Ectodermal cell (in vitro differentiated cells): Measurements from ENCODE around the gene TBC1D9.

Experiments
- H3K27ac ChIP-seq: 2 replicates; pipeline ENCODE4 v1.7.0; 2013; ENCODE audit warnings: mild to moderate bottlenecking, low read depth, low read length; ENCODE audit not compliant: insufficient read depth, poor library complexity, severe bottlenecking
- H3K27me3 ChIP-seq: 2 replicates; pipeline ENCODE4 v1.7.0; 2013; ENCODE audit warnings: mild to moderate bottlenecking, low read length; ENCODE audit not compliant: insufficient read depth, control insufficient read depth, poor library complexity, severe bottlenecking
- H3K36me3 ChIP-seq: one replicate; pipeline ENCODE4 v1.7.0; 2013; ENCODE audit warnings: low read length; ENCODE audit not compliant: control insufficient read depth, insufficient read depth
- H3K4me1 ChIP-seq: one replicate; pipeline ENCODE4 v1.7.0; 2013; ENCODE audit warnings: low read length; ENCODE audit not compliant: control insufficient read depth, insufficient read depth
- H3K4me3 ChIP-seq: 2 replicates; pipeline ENCODE4 v1.7.0; 2013; ENCODE audit warnings: low read depth, low read length, control low read depth; ENCODE audit not compliant: insufficient read depth
- H3K9me3 ChIP-seq: 2 replicates; pipeline ENCODE4 v1.7.0; 2013; ENCODE audit warnings: mild to moderate bottlenecking, low read length, moderate library complexity; ENCODE audit not compliant: control insufficient read depth
- WGBS, 2 experiments: methylation state at CpG; one replicate each; pipeline ENCODE4 v1.1.7; 2013; ENCODE audit warnings: missing lambda C conversion rate in 2 of 2; 5-methylcytosine and 5-hydroxymethylcytosine counted together

TBC1D9 gene

GRCh38 chr4:140726776-140727500 is 29.2 kb downstream of the TBC1D9 start:
- no peaks in the 10 kb centered on the region for H3K27me3 ChIP-seq
- no peaks in the 10 kb centered on the region for H3K4me1 ChIP-seq
- H3K4me3 ChIP-seq: no peak overlapping the region
- H3K36me3 ChIP-seq: no peaks in the 10 kb centered on the region
- H3K27ac ChIP-seq: no peak overlapping the region
- WGBS, 2 experiments: 88 to 92% methylated on average over 3 of the region's 3 CpGs
- H3K9me3 ChIP-seq: no peaks in the 10 kb centered on the region

- Histone ChIP-seq H3K27me3 (no peaks in the 10 kb centered on the region), H3K9me3 (no peaks in the 10 kb centered on the region), H3K4me1 (no peaks in the 10 kb centered on the region), H3K36me3 (no peaks in the 10 kb centered on the region), H3K27ac (no peak overlapping the region), H3K4me3 (no peak overlapping the region)
- 89 to 92% methylated on average over 5 of the region's 5 CpGs for WGBS, 2 experiments
These were observed 30.6 kb downstream of the TBC1D9 start for GRCh38 chr4:140725556-140725955.

GRCh38 chr4:140724760-140725159 is 31.4 kb downstream of the TBC1D9 start:
- H3K27me3 ChIP-seq: no peaks in the 10 kb centered on the region
- H3K4me3 ChIP-seq: no peak overlapping the region
- H3K9me3 ChIP-seq: no peaks in the 10 kb centered on the region
- no peak overlapping the region for H3K27ac ChIP-seq
- no peaks in the 10 kb centered on the region for H3K36me3 ChIP-seq
- no peaks in the 10 kb centered on the region for H3K4me1 ChIP-seq
- 98% methylated on average over 5 of the region's 5 CpGs for WGBS, 2 experiments

- no peaks in the 10 kb centered on the region for H3K36me3 ChIP-seq
- WGBS, 2 experiments: 96% methylated on average over 9 of the region's 9 CpGs
- H3K27ac ChIP-seq: no peak overlapping the region
- H3K9me3 ChIP-seq: no peaks in the 10 kb centered on the region
- no peak overlapping the region for H3K4me3 ChIP-seq
- H3K27me3 ChIP-seq: no peaks in the 10 kb centered on the region
- no peaks in the 10 kb centered on the region for H3K4me1 ChIP-seq
These were observed 35.5 kb downstream of the TBC1D9 start for GRCh38 chr4:140720387-140721304.

- Histone ChIP-seq H3K4me3 (no peak overlapping the region), H3K27me3 (no peaks in the 10 kb centered on the region), H3K27ac (no peak overlapping the region), H3K4me1 (no peaks in the 10 kb centered on the region), H3K9me3 (no peaks in the 10 kb centered on the region), H3K36me3 (no peaks in the 10 kb centered on the region)
- 94% methylated on average over 2 of the region's 2 CpGs for WGBS, 2 experiments
These were observed 36.5 kb downstream of the TBC1D9 start for GRCh38 chr4:140719686-140720085.

GRCh38 chr4:140719022-140719421 is 37.2 kb downstream of the TBC1D9 start:
- H3K36me3 ChIP-seq: no peaks in the 10 kb centered on the region
- 96 to 100% methylated on average over 1 to 2 of the region's 2 CpGs for WGBS, 2 experiments
- H3K27ac ChIP-seq: no peak overlapping the region
- H3K4me3 ChIP-seq: no peak overlapping the region
- H3K9me3 ChIP-seq: no peaks in the 10 kb centered on the region
- no peaks in the 10 kb centered on the region for H3K27me3 ChIP-seq
- no peaks in the 10 kb centered on the region for H3K4me1 ChIP-seq

- no peak overlapping the region for H3K27ac ChIP-seq
- H3K36me3 ChIP-seq: no peaks in the 10 kb centered on the region
- no peaks in the 10 kb centered on the region for H3K9me3 ChIP-seq
- H3K4me3 ChIP-seq: no peak overlapping the region
- 90 to 92% methylated on average over 3 of the region's 3 CpGs for WGBS, 2 experiments
- H3K27me3 ChIP-seq: no peaks in the 10 kb centered on the region
- H3K4me1 ChIP-seq: no peaks in the 10 kb centered on the region
These were observed 37.8 kb downstream of the TBC1D9 start for GRCh38 chr4:140718241-140718952.

- no peaks in the 10 kb centered on the region for H3K9me3 ChIP-seq
- no peaks in the 10 kb centered on the region for H3K4me1 ChIP-seq
- 79 to 96% methylated on average over 2 of the region's 2 CpGs for WGBS, 2 experiments
These were observed 38.9 kb downstream of the TBC1D9 start for GRCh38 chr4:140717313-140717712.

GRCh38 chr4:140715119-140715518 is 41.1 kb downstream of the TBC1D9 start:
- Histone ChIP-seq H3K27me3 (no peaks in the 10 kb centered on the region), H3K27ac (no peak overlapping the region), H3K4me3 (no peak overlapping the region), H3K9me3 (no peaks in the 10 kb centered on the region), H3K36me3 (no peaks in the 10 kb centered on the region), H3K4me1 (no peaks in the 10 kb centered on the region)
- WGBS, 2 experiments: 87 to 92% methylated on average over 2 of the region's 2 CpGs

More at GRCh38 chr4:140717313-140717712, 38.9 kb downstream of the TBC1D9 start:
- Histone ChIP-seq H3K27me3 (no peaks in the 10 kb centered on the region), H3K4me3 (no peak overlapping the region), H3K27ac (no peak overlapping the region), H3K36me3 (no peaks in the 10 kb centered on the region)

GRCh38 chr4:140711910-140712309 is 44.3 kb downstream of the TBC1D9 start:
- Histone ChIP-seq H3K36me3 (no peaks in the 10 kb centered on the region), H3K4me3 (no peak overlapping the region), H3K9me3 (no peaks in the 10 kb centered on the region), H3K27ac (no peak overlapping the region), H3K4me1 (no peaks in the 10 kb centered on the region), H3K27me3 (no peaks in the 10 kb centered on the region)
- WGBS, 2 experiments: 90 to 92% methylated on average over 4 of the region's 4 CpGs
